ENCODE data around the gene TMEM61.
"Not testable (repeated sequence)": the region's sequence is repeated elsewhere in the genome, so short reads cannot be mapped to it uniquely, and the experiment has no call there.

TMEM61 gene

GRCh38 chr1:55000110-55001085, 20.0 kb downstream of the TMEM61 start:
- DNase-seq (ENCODE audit: low spot score) = no peak
- FAIRE-seq = no peak

- no peak for FAIRE-seq
- no peak for DNase-seq (ENCODE audit: low spot score)
These were observed 20.9 kb downstream of the TMEM61 start for GRCh38 chr1:55001311-55001710.

GRCh38 chr1:55002686-55003085, 22.3 kb downstream of the TMEM61 start:
- no peak for DNase-seq (ENCODE audit: low spot score)
- FAIRE-seq = no peak

- no peak for DNase-seq (ENCODE audit: low spot score)
- no peak for FAIRE-seq
These were observed 25.1 kb downstream of the TMEM61 start for GRCh38 chr1:55005351-55006140.

- no peak for FAIRE-seq
These were observed 26.5 kb downstream of the TMEM61 start for GRCh38 chr1:55006931-55007330.

GRCh38 chr1:55007625-55008024, 27.2 kb downstream of the TMEM61 start:
- FAIRE-seq (no peak), DNase-seq (ENCODE audit: low spot score) (peak; percentile 31)

More at GRCh38 chr1:55006931-55007330, 26.5 kb downstream of the TMEM61 start:
- DNase-seq (ENCODE audit: low spot score) = no peak

- FAIRE-seq = no peak
These were observed 29.9 kb downstream of the TMEM61 start for GRCh38 chr1:55010194-55010886.

GRCh38 chr1:55010887-55011217, 30.4 kb downstream of the TMEM61 start:
- FAIRE-seq (no peak), DNase-seq (ENCODE audit: low spot score) (no peak)

More at GRCh38 chr1:55010194-55010886, 29.9 kb downstream of the TMEM61 start:
- no peak for DNase-seq (ENCODE audit: low spot score)

GRCh38 chr1:55012661-55013060, 32.2 kb downstream of the TMEM61 start:
- no peak for FAIRE-seq
- DNase-seq (ENCODE audit: low spot score) = no peak

- DNase-seq (ENCODE audit: low spot score) = no peak
- no peak for FAIRE-seq
These were observed 34.7 kb downstream of the TMEM61 start for GRCh38 chr1:55015123-55015522.

- no peak for DNase-seq (ENCODE audit: low spot score)
- no peak for FAIRE-seq
These were observed 35.5 kb downstream of the TMEM61 start for GRCh38 chr1:55015731-55016620.

GRCh38 chr1:55018395-55018794, 38.0 kb downstream of the TMEM61 start:
- FAIRE-seq = no peak
- DNase-seq (ENCODE audit: low spot score) = no peak

GRCh38 chr1:55021942-55022546, 41.6 kb downstream of the TMEM61 start:
- peak; percentile 79 for DNase-seq (ENCODE audit: low spot score)
- FAIRE-seq = peak; percentile 59

GRCh38 chr1:55024163-55024562, 43.7 kb downstream of the TMEM61 start:
- FAIRE-seq; DNase-seq (ENCODE audit: low spot score): not testable (repeated sequence)

GRCh38 chr1:55026682-55027081, 46.3 kb downstream of the TMEM61 start:
- not testable (repeated sequence) for FAIRE-seq; DNase-seq (ENCODE audit: low spot score)

GRCh38 chr1:55031098-55031497, 50.7 kb downstream of the TMEM61 start:
- FAIRE-seq; DNase-seq (ENCODE audit: low spot score): not testable (repeated sequence)

- FAIRE-seq (no peak), DNase-seq (ENCODE audit: low spot score) (no peak)
These were observed 52.8 kb downstream of the TMEM61 start for GRCh38 chr1:55033265-55033614.

- FAIRE-seq (no peak), DNase-seq (ENCODE audit: low spot score) (no peak)
These were observed 54.2 kb downstream of the TMEM61 start for GRCh38 chr1:55034476-55035133.

GRCh38 chr1:55035904-55036303, 55.5 kb downstream of the TMEM61 start:
- DNase-seq (ENCODE audit: low spot score) = no peak
- no peak for FAIRE-seq

All from RCC 7860 (cell line).